Thoracic aorta (tissue), 2 donors: ENCODE data around the gene SEMA4C. TPM values are rescaled to one million over a fixed set of nuclear protein-coding genes. Genes with fewer than 3 reads are reported as not detected.

ENCODE experiments used
- ATAC-seq: fragments of 150-250 bp; one replicate; pipeline ENCODE4 v1.8.0; 2017; ENCODE audit warnings: low read depth; ENCODE audit not compliant: insufficient number of reproducible peaks, low FRiP score
- DNase-seq: peaks from one replicate; pipeline ENCODE4 v3.0.0-alpha.2; 2020; ENCODE audit warnings: low spot score
- H3K27ac ChIP-seq, 2 donors: fragments of 200-600 bp; sonication (generic); 1 replicate in 1 of 2; 2 replicates in 1 of 2; pipeline ENCODE4 v1.5.1; 2016; ENCODE audit warnings: mild to moderate bottlenecking in 2 of 2, moderate library complexity in 2 of 2
- H3K27me3 ChIP-seq: fragments of 200-600 bp; sonication (generic); replicated peaks from 2 replicates; pipeline ENCODE4 v1.6.0; 2016; ENCODE audit warnings: mild to moderate bottlenecking; ENCODE audit not compliant: insufficient read depth
- H3K36me3 ChIP-seq: fragments of 200-600 bp; sonication (generic); one replicate; pipeline ENCODE4 v1.5.1; 2016
- H3K4me1 ChIP-seq, 2 donors: fragments of 200-600 bp; sonication (generic); 1 replicate in 1 of 2; 2 replicates in 1 of 2; pipeline versions ENCODE4 v1.5.1 to v1.6.0; 2016; ENCODE audit warnings: low read depth in 2 of 2, mild to moderate bottlenecking in 1 of 2; ENCODE audit not compliant: control insufficient read depth in 1 of 2
- H3K4me3 ChIP-seq: fragments of 200-600 bp; sonication (generic); 2 replicates; pipeline ENCODE4 v1.5.1; 2016; ENCODE audit warnings: mild to moderate bottlenecking
- H3K9me3 ChIP-seq: fragments of 200-600 bp; sonication (generic); 2 replicates; pipeline ENCODE4 v1.5.1; 2016
- CTCF ChIP-seq: fragments of 200-600 bp; sonication (generic); IDR thresholded peaks from one replicate; pipeline ENCODE4 v1.5.1; 2019; ENCODE audit warnings: antibody characterized with exemption
- total RNA-seq, 2 donors: library from RNA; depleted of rRNA; stranded (reverse); fragments of >200 nt; gene quantifications; one replicate each; pipeline versions ENCODE4 v1.1.0 to v1.2.3, GENCODE V29; 2016

SEMA4C gene
- total RNA-seq, 2 donors from 2014 or later = 44.1 to 66.3 TPM

GRCh38 chr2:96874198-96874831 lies 4.4 kb upstream of the SEMA4C start:
- ATAC-seq (no peak), DNase-seq (no peak)
- TF ChIP-seq CTCF = no peak
- Histone ChIP-seq H3K27me3 (no peaks in the 10 kb centered on the region), H3K9me3 (no peaks in the 10 kb centered on the region), H3K4me1 (peaks cover 16 to 30% of the 10 kb centered on the region in 2 donors), H3K4me3 (no peak overlapping the region), H3K36me3 (no peaks in the 10 kb centered on the region), H3K27ac (peak overlapping the region; percentile 44 to 47)

- no peak for TF ChIP-seq CTCF
- Histone ChIP-seq H3K4me1 (peaks cover 16 to 30% of the 10 kb centered on the region in 2 donors), H3K27me3 (no peaks in the 10 kb centered on the region), H3K4me3 (no peak overlapping the region), H3K36me3 (no peaks in the 10 kb centered on the region), H3K9me3 (no peaks in the 10 kb centered on the region), H3K27ac (peak overlapping the region; percentile 44 to 47)
- ATAC-seq (no peak), DNase-seq (no peak)
These were observed 3.8 kb upstream of the SEMA4C start for GRCh38 chr2:96873651-96874096.

- DNase-seq (no peak), ATAC-seq (no peak)
- Histone ChIP-seq H3K4me1 (peaks cover 19 to 35% of the 10 kb centered on the region in 2 donors), H3K36me3 (no peaks in the 10 kb centered on the region), H3K27me3 (no peaks in the 10 kb centered on the region), H3K4me3 (no peak overlapping the region), H3K27ac (peak overlapping the region; percentile 44 to 47), H3K9me3 (no peaks in the 10 kb centered on the region)
- no peak for TF ChIP-seq CTCF
These were observed 2.9 kb upstream of the SEMA4C start for GRCh38 chr2:96872591-96873349.

GRCh38 chr2:96870626-96871255 lies 861 bp upstream of the SEMA4C start:
- H3K27me3 ChIP-seq = no peaks in the 10 kb centered on the region
- peaks cover 33 to 55% of the 10 kb centered on the region in 2 donors for H3K4me1 ChIP-seq
- no peak for ATAC-seq
- peaks cover 16% of the 10 kb centered on the region for H3K36me3 ChIP-seq
- peak overlapping the region; percentile 97 to 99 for H3K27ac ChIP-seq
- no peak for DNase-seq
- no peaks in the 10 kb centered on the region for H3K9me3 ChIP-seq
- no peak for TF ChIP-seq CTCF
- peak overlapping the region; percentile 97 for H3K4me3 ChIP-seq

- Histone ChIP-seq H3K36me3 (peaks cover 29% of the 10 kb centered on the region), H3K27me3 (no peaks in the 10 kb centered on the region), H3K4me1 (peaks cover 33 to 56% of the 10 kb centered on the region in 2 donors), H3K9me3 (no peaks in the 10 kb centered on the region), H3K27ac (peak overlapping the region; percentile 97 to 99), H3K4me3 (peak overlapping the region; percentile 97)
- TF ChIP-seq CTCF = peak; percentile 6
- DNase-seq (no peak), ATAC-seq (peak; percentile 44)
These were observed 529 bp downstream of the SEMA4C start for GRCh38 chr2:96869281-96869821.
